Upper lobe of left lung (tissue), 6 donors: Measurements from ENCODE around the gene PSME3. TPM values are rescaled to one million over a fixed set of nuclear protein-coding genes. Genes with fewer than 3 reads are reported as not detected.
A peak's percentile ranks its signal among the peaks of the same experiment; 100 is the strongest.

ENCODE experiments used
- ATAC-seq, 2 donors: fragments of 200-7000 bp; cut with Tn5 transposase; one replicate each; pipeline ENCODE4 v1.9.1; 2022; ENCODE audit warnings: mild to moderate bottlenecking in 2 of 2, moderate library complexity in 2 of 2; ENCODE audit not compliant: low FRiP score in 2 of 2
- DNase-seq, 2 donors: peaks; one replicate each; pipeline ENCODE4 v3.0.0-alpha.2; 2019 to 2020
- H3K27ac ChIP-seq, 4 donors: fragments of 200-600 bp; sonication (generic); one replicate each; pipeline ENCODE4 v1.5.1; 2016 to 2019
- H3K27me3 ChIP-seq, 4 donors: fragments of 200-600 bp; sonication (generic); one replicate each; pipeline ENCODE4 v1.5.1; 2017 to 2019
- H3K36me3 ChIP-seq, 4 donors: fragments of 200-600 bp; sonication (generic); one replicate each; pipeline ENCODE4 v1.5.1; 2016 to 2019
- H3K4me1 ChIP-seq, 4 donors: fragments of 200-600 bp; sonication (generic); one replicate each; pipeline ENCODE4 v1.5.1; 2018 to 2019
- H3K4me3 ChIP-seq, 4 donors: fragments of 200-600 bp; sonication (generic); one replicate each; pipeline ENCODE4 v1.5.1; 2017 to 2019; ENCODE audit warnings: mild to moderate bottlenecking in 2 of 4, moderate library complexity in 1 of 4
- H3K9me3 ChIP-seq, 4 donors: fragments of 200-600 bp; sonication (generic); one replicate each; pipeline ENCODE4 v1.5.1; 2018 to 2019
- EP300 ChIP-seq, 4 donors: sonication (generic); formaldehyde crosslinking; IDR thresholded peaks; one replicate each; pipeline ENCODE4 v1.5.1; 2017; ENCODE audit warnings: antibody characterized with exemption in 4 of 4, control low read depth in 2 of 4
- POLR2A ChIP-seq, 4 donors: fragments of 450-650 bp; IDR thresholded peaks; one replicate each; pipeline ENCODE4 v1.5.1; 2016 to 2017; ENCODE audit warnings: antibody characterized with exemption in 4 of 4, mild to moderate bottlenecking in 2 of 4
- POLR2AphosphoS5 ChIP-seq, 2 donors: sonication (generic); formaldehyde crosslinking; IDR thresholded peaks; one replicate each; pipeline ENCODE4 v1.5.1; 2017; ENCODE audit warnings: antibody characterized with exemption in 2 of 2
- WGBS, 2 donors: methylation state at CpG; one replicate each; pipeline ENCODE4 v1.1.5; 2017 to 2018; 5-methylcytosine and 5-hydroxymethylcytosine counted together
- total RNA-seq, 6 donors: library from RNA; depleted of rRNA in 4 of 6; stranded (reverse); fragments of >200 nt in 4 of 6; gene quantifications; one replicate each; pipeline versions ENCODE4 v1.1.0 to v1.2.1, GENCODE V29; 2016 to 2021
- TF ChIP-seq, protein P1 (sequence below), 6 experiments: fragments of 450-650 bp in 4 of 6; fragments of 200-600 bp in 2 of 6; sonication (generic) in 2 of 6; IDR thresholded peaks; one replicate each; pipeline ENCODE4 v1.5.1; 2016 to 2019; ENCODE audit warnings: antibody characterized with exemption in 6 of 6
- donor health status: DM: no; HTN: no; CAD: no; lungs with moderate emphysema.
- donor health status: DM: no; HTN: yes; CAD: no; lungs with severe emphysema.

Gene PSME3
- total RNA-seq, 6 donors from 2014 or later: 67.5 to 102 (median 75.8) TPM

GRCh38 chr17:42852351-42852750 lies 19.2 kb downstream of the PSME3 start:
- 69 to 74% methylated on average over 9 to 15 of the region's 15 CpGs for WGBS, 2 donors
- ATAC-seq (no peak), DNase-seq (no peak)
- H3K27ac ChIP-seq: peak overlapping the region; percentile 64 to 88 (median 80)
- H3K4me3 ChIP-seq: peak overlapping the region; percentile 14 to 51 (median 44)
- H3K4me1 ChIP-seq: peaks cover 9 to 29% (median 13%) of the 10 kb centered on the region in 4 donors
- H3K27me3 ChIP-seq: no peaks in the 10 kb centered on the region
- TF ChIP-seq, protein P1, sequence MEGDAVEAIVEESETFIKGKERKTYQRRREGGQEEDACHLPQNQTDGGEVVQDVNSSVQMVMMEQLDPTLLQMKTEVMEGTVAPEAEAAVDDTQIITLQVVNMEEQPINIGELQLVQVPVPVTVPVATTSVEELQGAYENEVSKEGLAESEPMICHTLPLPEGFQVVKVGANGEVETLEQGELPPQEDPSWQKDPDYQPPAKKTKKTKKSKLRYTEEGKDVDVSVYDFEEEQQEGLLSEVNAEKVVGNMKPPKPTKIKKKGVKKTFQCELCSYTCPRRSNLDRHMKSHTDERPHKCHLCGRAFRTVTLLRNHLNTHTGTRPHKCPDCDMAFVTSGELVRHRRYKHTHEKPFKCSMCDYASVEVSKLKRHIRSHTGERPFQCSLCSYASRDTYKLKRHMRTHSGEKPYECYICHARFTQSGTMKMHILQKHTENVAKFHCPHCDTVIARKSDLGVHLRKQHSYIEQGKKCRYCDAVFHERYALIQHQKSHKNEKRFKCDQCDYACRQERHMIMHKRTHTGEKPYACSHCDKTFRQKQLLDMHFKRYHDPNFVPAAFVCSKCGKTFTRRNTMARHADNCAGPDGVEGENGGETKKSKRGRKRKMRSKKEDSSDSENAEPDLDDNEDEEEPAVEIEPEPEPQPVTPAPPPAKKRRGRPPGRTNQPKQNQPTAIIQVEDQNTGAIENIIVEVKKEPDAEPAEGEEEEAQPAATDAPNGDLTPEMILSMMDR (IDR thresholded peaks at IDR 0.05): no peak
- peak in 1 of 4 donors; percentile 16 for TF ChIP-seq POLR2A (IDR thresholded peaks at IDR 0.05)
- no peaks in the 10 kb centered on the region for H3K9me3 ChIP-seq
- no peaks in the 10 kb centered on the region for H3K36me3 ChIP-seq

DNA sequence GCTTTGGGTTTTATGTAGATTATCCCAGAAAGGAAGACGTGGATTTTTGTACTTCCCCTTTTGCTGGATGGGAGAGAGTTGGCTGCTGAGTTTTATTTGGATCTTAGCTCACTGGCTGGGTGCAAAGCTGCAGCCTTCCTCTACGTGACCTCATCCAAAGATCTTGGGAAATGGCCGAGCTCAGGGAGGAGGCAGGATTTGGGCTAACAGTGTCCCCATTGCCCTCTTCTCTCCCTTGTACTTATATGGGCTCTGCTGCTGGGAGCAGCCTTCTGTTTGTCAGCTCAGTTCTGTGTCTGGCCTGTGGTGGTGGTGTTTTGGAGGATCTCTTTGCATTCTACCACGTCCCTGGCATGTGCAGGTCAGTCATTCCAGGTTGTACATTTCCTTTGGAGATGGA lies 19.8 kb downstream of the PSME3 start:
- Histone ChIP-seq H3K36me3 (no peaks in the 10 kb centered on the region), H3K4me3 (peak overlapping the region in 3 of 4 donors; percentile 40 to 51 (median 48)), H3K27me3 (no peaks in the 10 kb centered on the region), H3K4me1 (peaks cover 9 to 25% (median 11%) of the 10 kb centered on the region in 4 donors), H3K27ac (peak overlapping the region; percentile 64 to 88 (median 80)), H3K9me3 (no peaks in the 10 kb centered on the region)
- TF ChIP-seq EP300 (IDR thresholded peaks at IDR 0.05) (no peak), POLR2AphosphoS5 (IDR thresholded peaks at IDR 0.05) (no peak), POLR2A (IDR thresholded peaks at IDR 0.05) (no peak)
- TF ChIP-seq, protein P1 (IDR thresholded peaks at IDR 0.05): no peak
- no peak for ATAC-seq
- DNase-seq: no peak
- 55 to 72% methylated on average over 4 of the region's 4 CpGs for WGBS, 2 donors

GRCh38 chr17:42853597-42853967 lies 20.4 kb downstream of the PSME3 start:
- ATAC-seq (no peak), DNase-seq (no peak)
- H3K4me3 ChIP-seq: peak overlapping the region; percentile 3 to 51 (median 44)
- H3K36me3 ChIP-seq: no peaks in the 10 kb centered on the region
- H3K27me3 ChIP-seq: no peaks in the 10 kb centered on the region
- peak overlapping the region; percentile 64 to 88 (median 80) for H3K27ac ChIP-seq
- no peak for TF ChIP-seq POLR2AphosphoS5 (IDR thresholded peaks at IDR 0.05)
- TF ChIP-seq, protein P1 (IDR thresholded peaks at IDR 0.05): no peak
- TF ChIP-seq POLR2A (IDR thresholded peaks at IDR 0.05): no peak
- no peak for TF ChIP-seq EP300 (IDR thresholded peaks at IDR 0.05)
- WGBS, 2 donors: 51 to 62% methylated on average over 5 of the region's 5 CpGs
- no peaks in the 10 kb centered on the region for H3K9me3 ChIP-seq
- H3K4me1 ChIP-seq: peaks cover 9 to 25% (median 11%) of the 10 kb centered on the region in 4 donors

DNA sequence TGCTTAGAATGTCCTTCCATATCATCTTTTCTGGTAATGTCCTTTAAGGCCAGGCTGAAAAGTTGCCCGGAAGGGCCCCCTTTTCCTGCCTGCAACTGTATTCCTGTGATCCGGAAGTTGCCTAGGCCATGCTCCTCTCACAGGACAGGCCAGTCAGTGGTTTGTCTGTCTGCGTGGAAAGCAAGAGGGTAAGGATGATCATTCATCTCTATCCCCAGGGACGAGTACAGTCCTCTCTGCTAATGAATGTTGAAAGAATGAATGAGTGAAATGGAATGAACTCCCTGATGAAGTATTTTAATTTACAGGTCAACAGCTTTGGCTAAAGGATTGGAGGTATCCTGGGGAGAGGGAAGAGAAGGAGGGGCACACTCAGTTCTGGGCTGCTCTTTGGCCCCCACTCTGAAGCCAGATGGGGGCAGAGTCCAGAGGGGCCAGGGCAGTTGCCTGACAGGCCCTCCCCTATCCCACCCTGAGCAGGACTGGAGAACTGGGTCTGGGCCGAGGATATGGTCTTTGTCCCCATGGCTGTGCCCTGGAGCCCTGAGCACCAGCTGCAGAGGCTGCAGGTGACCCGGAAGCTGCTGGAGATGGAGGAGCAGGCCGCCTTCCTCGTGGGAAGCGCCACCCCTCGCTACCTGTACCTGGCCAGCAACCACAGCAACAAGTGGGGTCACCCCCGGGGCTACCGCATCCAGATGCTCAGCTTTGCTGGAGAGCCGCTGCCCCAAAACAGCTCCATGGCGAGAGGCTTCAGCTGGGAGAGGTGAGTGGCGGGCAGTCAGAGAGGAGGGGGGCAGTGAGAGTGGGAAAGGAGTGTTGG lies 21.0 kb downstream of the PSME3 start:
- TF ChIP-seq POLR2A (IDR thresholded peaks at IDR 0.05): no peak
- no peak for TF ChIP-seq EP300 (IDR thresholded peaks at IDR 0.05)
- TF ChIP-seq POLR2AphosphoS5 (IDR thresholded peaks at IDR 0.05): no peak
- TF ChIP-seq, protein P1 (IDR thresholded peaks at IDR 0.05): no peak
- no peaks in the 10 kb centered on the region for H3K36me3 ChIP-seq
- no peak for ATAC-seq
- no peaks in the 10 kb centered on the region for H3K27me3 ChIP-seq
- H3K4me3 ChIP-seq: peak overlapping the region; percentile 3 to 51 (median 44)
- H3K4me1 ChIP-seq: peaks cover 8 to 25% (median 10%) of the 10 kb centered on the region in 4 donors
- H3K9me3 ChIP-seq: no peaks in the 10 kb centered on the region
- WGBS, 2 donors: 70 to 78% methylated on average over 10 to 15 of the region's 15 CpGs
- H3K27ac ChIP-seq: peak overlapping the region; percentile 32 to 88 (median 72)
- peak in 1 of 2 donors; percentile 40 for DNase-seq
